CD14-positive monocyte (primary cell): ENCODE results near the gene PEX5L. TPM values are rescaled to one million over a fixed set of nuclear protein-coding genes. Genes with fewer than 3 reads are reported as not detected.

Source experiments
- DNase-seq, 3 donors: peaks; one replicate each; pipeline ENCODE4 v3.0.0-alpha.2; 2011 to 2022
- H2AFZ ChIP-seq: 2 replicates; pipeline ENCODE4 v1.6.0; 2012; ENCODE audit warnings: mild to moderate bottlenecking, low read depth, low read length, inconsistent platforms; ENCODE audit not compliant: insufficient read depth, poor library complexity, severe bottlenecking
- H3K27ac ChIP-seq, 2 donors: 1 replicate in 1 of 2; 2 replicates in 1 of 2; pipeline ENCODE4 v1.5.1; 2012 to 2013; ENCODE audit warnings: low read length in 2 of 2, control low read depth in 1 of 2, inconsistent platforms in 1 of 2, low read depth in 1 of 2, mild to moderate bottlenecking in 1 of 2
- H3K27me3 ChIP-seq, 2 donors: one replicate each; pipeline versions ENCODE4 v1.6.0 to v1.6.1; 2011 to 2013; ENCODE audit warnings: low read length in 2 of 2; ENCODE audit not compliant: control insufficient read depth in 2 of 2, insufficient read depth in 2 of 2
- H3K36me3 ChIP-seq, 2 donors: replicated peaks in 1 of 2; 1 replicate in 1 of 2; 2 replicates in 1 of 2; pipeline versions ENCODE4 v1.5.1 to v1.6.1; 2012 to 2013; ENCODE audit warnings: low read length in 2 of 2, control low read depth in 1 of 2, inconsistent platforms in 1 of 2, mild to moderate bottlenecking in 1 of 2; ENCODE audit not compliant: insufficient read depth in 2 of 2, control insufficient read depth in 1 of 2
- H3K4me1 ChIP-seq, 2 donors: 1 replicate in 1 of 2; 2 replicates in 1 of 2; pipeline versions ENCODE4 v1.5.1 to v1.6.1; 2012 to 2013; ENCODE audit warnings: low read length in 2 of 2, control low read depth in 1 of 2, inconsistent platforms in 1 of 2, mild to moderate bottlenecking in 1 of 2, moderate library complexity in 1 of 2; ENCODE audit not compliant: insufficient read depth in 2 of 2, control insufficient read depth in 1 of 2
- H3K4me2 ChIP-seq: replicated peaks from 2 replicates; pipeline ENCODE3; 2012; ENCODE audit warnings: low read length, moderate library complexity, mild to moderate bottlenecking; ENCODE audit not compliant: poor library complexity, severe bottlenecking; ENCODE audit errors: extremely low read depth
- H3K4me3 ChIP-seq, 3 experiments: fragments of 200-600 bp in 1 of 3; sonication (generic) in 1 of 3; replicated peaks in 1 of 3; 1 replicate in 2 of 3; 2 replicates in 1 of 3; pipeline ENCODE4 v1.5.1; 2011 to 2013; ENCODE audit warnings: low read length in 3 of 3, mild to moderate bottlenecking in 3 of 3, control low read depth in 2 of 3, low read depth in 2 of 3, inconsistent platforms in 1 of 3, moderate library complexity in 1 of 3
- H3K79me2 ChIP-seq: 2 replicates; pipeline ENCODE4 v1.6.0; 2012; ENCODE audit warnings: mild to moderate bottlenecking, control low read depth, inconsistent platforms, low read length, moderate library complexity; ENCODE audit not compliant: insufficient read depth
- H3K9ac ChIP-seq: 2 replicates; pipeline ENCODE4 v1.6.0; 2017; ENCODE audit warnings: low read length, mild to moderate bottlenecking; ENCODE audit not compliant: insufficient read depth, poor library complexity, severe bottlenecking
- H3K9me3 ChIP-seq, 2 donors: replicated peaks in 1 of 2; 1 replicate in 1 of 2; 2 replicates in 1 of 2; pipeline versions ENCODE4 v1.5.1 to v1.6.1; 2012 to 2013; ENCODE audit warnings: low read length in 2 of 2, control low read depth in 1 of 2; ENCODE audit not compliant: control insufficient read depth in 1 of 2, insufficient read depth in 1 of 2
- H4K20me1 ChIP-seq: 2 replicates; pipeline ENCODE4 v1.6.0; 2012; ENCODE audit warnings: mild to moderate bottlenecking, low read length, control low read depth, moderate library complexity; ENCODE audit not compliant: insufficient read depth
- H3K27ac Mint-ChIP-seq, 7 donors: one replicate each; pipeline ENCODE4 v1.8.0; 2020; ENCODE audit warnings: mild to moderate bottlenecking in 7 of 7, mixed read lengths in 7 of 7, moderate library complexity in 6 of 7, inconsistent platforms in 2 of 7
- H3K27me3 Mint-ChIP-seq, 3 donors: one replicate each; pipeline ENCODE4 v1.8.0; 2021 to 2022; ENCODE audit warnings: low read depth in 3 of 3, mild to moderate bottlenecking in 3 of 3, mixed read lengths in 3 of 3, moderate library complexity in 3 of 3, inconsistent platforms in 1 of 3
- H3K36me3 Mint-ChIP-seq, 2 donors: one replicate each; pipeline ENCODE4 v1.8.0; 2020; ENCODE audit warnings: mixed read lengths in 2 of 2, inconsistent platforms in 1 of 2, mild to moderate bottlenecking in 1 of 2
- H3K4me1 Mint-ChIP-seq: one replicate; pipeline ENCODE4 v1.8.0; 2020; ENCODE audit warnings: mild to moderate bottlenecking, mixed read lengths
- H3K4me3 Mint-ChIP-seq, 2 donors: one replicate each; pipeline ENCODE4 v1.8.0; 2020; ENCODE audit warnings: mild to moderate bottlenecking in 2 of 2, mixed read lengths in 2 of 2, moderate library complexity in 1 of 2
- H3K9me3 Mint-ChIP-seq, 7 donors: one replicate each; pipeline ENCODE4 v1.8.0; 2020 to 2022; ENCODE audit warnings: mixed read lengths in 7 of 7, mild to moderate bottlenecking in 6 of 7, moderate library complexity in 6 of 7, inconsistent platforms in 2 of 7
- WGBS: methylation state at CpG from one replicate; pipeline ENCODE4 v1.1.5; 2013; ENCODE audit warnings: missing lambda C conversion rate; ENCODE audit not compliant: insufficient coverage; 5-methylcytosine and 5-hydroxymethylcytosine counted together
- intact Hi-C, 2 donors: fragments of 100-400 bp; cut with micrococcal nuclease; formaldehyde crosslinking; loops; one replicate each; pipeline versions ENCODE4 v1.15.0 to v1.15.1; 2023
- polyA plus RNA-seq, 3 donors: library from polyadenylated mRNA; depleted of rRNA in 1 of 3; unstranded in 2 of 3; stranded (reverse) in 1 of 3; fragments of 300-500 nt in 2 of 3; fragments of >200 nt in 1 of 3; fragmentation: Illumina TruSeq in 2 of 3; gene quantifications; 1 replicate in 2 of 3; 2 replicates in 1 of 3; pipeline ENCODE4 v1.2.3, GENCODE V29; 2012 to 2021
- TF ChIP-seq, protein P1 (sequence below): fragments of 200-600 bp; IDR thresholded peaks from one replicate; pipeline ENCODE4 v1.8.0; 2022; ENCODE audit warnings: antibody characterized with exemption, mild to moderate bottlenecking

The PEX5L gene
- polyA plus RNA-seq, 3 donors = not detected

DNA sequence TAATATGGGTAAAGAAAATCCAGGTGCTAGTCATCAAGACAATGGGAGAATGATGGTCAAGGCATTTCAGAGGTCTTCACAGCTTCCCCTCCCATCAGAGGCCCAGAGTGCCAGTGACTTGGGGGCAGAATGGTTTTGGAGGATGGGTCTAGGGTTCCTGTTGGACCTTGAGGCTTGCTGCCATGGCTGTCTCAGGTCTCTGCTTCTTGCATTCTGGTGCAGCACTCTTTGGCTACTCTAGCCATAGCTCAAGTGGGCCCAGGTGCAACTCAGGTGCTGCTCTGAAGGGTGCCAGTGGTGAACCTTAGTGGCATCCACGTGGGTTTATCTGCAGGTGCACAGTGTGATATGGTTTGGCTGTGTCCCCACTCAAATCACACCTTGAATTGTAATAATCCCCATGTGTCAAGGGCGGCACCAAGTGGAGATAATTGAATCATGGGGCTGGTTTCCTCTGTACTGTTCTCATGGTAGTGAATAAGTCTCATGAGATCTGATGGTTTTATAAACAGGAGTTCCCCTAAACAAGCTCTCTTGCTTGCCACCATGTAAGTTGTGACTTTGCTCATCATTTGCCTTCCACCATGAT, 48.5 kb upstream of the PEX5L start:
- H3K27me3 ChIP-seq = no peaks in the 10 kb centered on the region
- no peak overlapping the region for H3K9ac ChIP-seq
- peaks cover 0 to 1% (median 0%) of the 10 kb centered on the region in 3 donors for H3K27me3 Mint-ChIP-seq
- TF ChIP-seq, protein P1, sequence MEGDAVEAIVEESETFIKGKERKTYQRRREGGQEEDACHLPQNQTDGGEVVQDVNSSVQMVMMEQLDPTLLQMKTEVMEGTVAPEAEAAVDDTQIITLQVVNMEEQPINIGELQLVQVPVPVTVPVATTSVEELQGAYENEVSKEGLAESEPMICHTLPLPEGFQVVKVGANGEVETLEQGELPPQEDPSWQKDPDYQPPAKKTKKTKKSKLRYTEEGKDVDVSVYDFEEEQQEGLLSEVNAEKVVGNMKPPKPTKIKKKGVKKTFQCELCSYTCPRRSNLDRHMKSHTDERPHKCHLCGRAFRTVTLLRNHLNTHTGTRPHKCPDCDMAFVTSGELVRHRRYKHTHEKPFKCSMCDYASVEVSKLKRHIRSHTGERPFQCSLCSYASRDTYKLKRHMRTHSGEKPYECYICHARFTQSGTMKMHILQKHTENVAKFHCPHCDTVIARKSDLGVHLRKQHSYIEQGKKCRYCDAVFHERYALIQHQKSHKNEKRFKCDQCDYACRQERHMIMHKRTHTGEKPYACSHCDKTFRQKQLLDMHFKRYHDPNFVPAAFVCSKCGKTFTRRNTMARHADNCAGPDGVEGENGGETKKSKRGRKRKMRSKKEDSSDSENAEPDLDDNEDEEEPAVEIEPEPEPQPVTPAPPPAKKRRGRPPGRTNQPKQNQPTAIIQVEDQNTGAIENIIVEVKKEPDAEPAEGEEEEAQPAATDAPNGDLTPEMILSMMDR = no peak
- no peak overlapping the region for H3K27ac Mint-ChIP-seq
- H3K4me1 Mint-ChIP-seq = no peaks in the 10 kb centered on the region
- no peaks in the 10 kb centered on the region for H4K20me1 ChIP-seq
- no peaks in the 10 kb centered on the region for H3K9me3 ChIP-seq
- DNase-seq = no peak
- H3K79me2 ChIP-seq = no peaks in the 10 kb centered on the region
- H3K4me3 Mint-ChIP-seq = no peak overlapping the region
- peaks cover 0 to 1% (median 0%) of the 10 kb centered on the region in 7 donors for H3K9me3 Mint-ChIP-seq
- H3K4me3 ChIP-seq = no peak overlapping the region
- no CpG with 5 or more reads among the region's 2 CpGs for WGBS
- H3K36me3 Mint-ChIP-seq = no peaks in the 10 kb centered on the region
- no peaks in the 10 kb centered on the region for H3K4me1 ChIP-seq
- H3K27ac ChIP-seq = no peak overlapping the region
- H3K4me2 ChIP-seq = no peak overlapping the region
- intact Hi-C loops = no loop called here
- H2AFZ ChIP-seq = no peak overlapping the region
- no peaks in the 10 kb centered on the region for H3K36me3 ChIP-seq

DNA sequence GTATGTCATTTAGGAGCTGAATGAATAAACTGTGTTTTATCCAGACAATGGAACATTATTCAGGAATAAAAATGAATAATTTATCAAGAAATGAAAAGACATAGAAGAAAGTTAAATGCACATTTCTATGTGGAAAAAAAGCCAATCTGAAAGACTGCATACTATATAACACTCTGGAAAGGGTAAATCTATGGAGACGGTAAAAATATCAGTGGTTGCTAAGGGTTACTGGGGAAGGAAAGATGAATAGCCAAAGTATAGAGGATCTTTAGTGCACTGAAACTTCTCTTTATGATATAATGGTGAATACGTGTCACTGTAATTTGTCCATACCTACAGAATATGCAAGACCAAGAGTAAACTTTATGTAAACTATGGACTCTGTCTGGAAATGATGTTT, 46.0 kb upstream of the PEX5L start:
- no peaks in the 10 kb centered on the region for H3K4me1 Mint-ChIP-seq
- H3K27ac ChIP-seq = no peak overlapping the region
- H2AFZ ChIP-seq = no peak overlapping the region
- no peaks in the 10 kb centered on the region for H3K27me3 ChIP-seq
- WGBS = no CpG with 5 or more reads among the region's 2 CpGs
- intact Hi-C loops = no loop called here
- H3K27ac Mint-ChIP-seq = no peak overlapping the region
- TF ChIP-seq, protein P1 = no peak
- DNase-seq = no peak
- H4K20me1 ChIP-seq = no peaks in the 10 kb centered on the region
- no peak overlapping the region for H3K4me2 ChIP-seq
- no peak overlapping the region for H3K9ac ChIP-seq
- no peak overlapping the region for H3K4me3 Mint-ChIP-seq
- H3K27me3 Mint-ChIP-seq = peaks cover 0 to 1% (median 0%) of the 10 kb centered on the region in 3 donors
- H3K4me3 ChIP-seq = no peak overlapping the region
- no peaks in the 10 kb centered on the region for H3K36me3 ChIP-seq
- peaks cover 0 to 2% (median 0%) of the 10 kb centered on the region in 7 donors for H3K9me3 Mint-ChIP-seq
- no peaks in the 10 kb centered on the region for H3K79me2 ChIP-seq
- H3K4me1 ChIP-seq = no peaks in the 10 kb centered on the region
- no peaks in the 10 kb centered on the region for H3K36me3 Mint-ChIP-seq
- peaks cover 0 to 4% of the 10 kb centered on the region in 2 donors for H3K9me3 ChIP-seq
